GM10248 (cell line): ENCODE results near the gene ANKMY1.

Source experiments
- CTCF ChIA-PET: fragments of 300-600 bp; sonication (Branson Sonifier 250); formaldehyde crosslinking; extraction: SDS; loops from one replicate; lab custom pipeline; 2021; ENCODE audit warnings: antibody characterized with exemption; lab: Yijun Ruan, JAX
- POLR2A ChIA-PET: fragments of 350-650 bp; sonication (Branson Sonifier 250); formaldehyde crosslinking; extraction: SDS; loops from one replicate; lab custom pipeline; 2020; ENCODE audit warnings: antibody characterized with exemption; lab: Yijun Ruan, JAX
- DNase-seq: peaks from one replicate; pipeline ENCODE4 v3.0.0; 2012; ENCODE audit errors: extremely low spot score
- CTCF ChIP-seq: IDR thresholded peaks from 2 replicates; pipeline ENCODE4 v1.5.1; 2012; ENCODE audit warnings: mild to moderate bottlenecking, low read depth; ENCODE audit errors: extremely low read depth, missing control alignments, control extremely low read depth

Gene ANKMY1

GRCh38 chr2:240581811-240582210 lies 24.0 kb upstream of the ANKMY1 start:
- no peak for DNase-seq
- ChIA-PET CTCF (interaction anchor here (8.6 kb wide), 1 partner anchor 18 kb away, joined by 167 read pairs; no protein-coding TSS in a partner anchor), POLR2A (no interaction called here)
- no peak for TF ChIP-seq CTCF

- ChIA-PET CTCF (interaction anchor here (0.8 to 6.6 kb wide), 6 partner anchors 9 to 66 kb away, joined by 3 to 86 read pairs (median 8); partner anchors contain the start of gene RNPEPL1), POLR2A (no interaction called here)
- peak; percentile 76 for DNase-seq
- peak; percentile 34 for TF ChIP-seq CTCF
Observed at GRCh38 chr2:240579771-240580614, 22.2 kb upstream of the ANKMY1 start.

- no peak for TF ChIP-seq CTCF
- POLR2A ChIA-PET, result no interaction called here
- no peak for DNase-seq
- CTCF ChIA-PET, result interaction anchor here (0.8 to 6.6 kb wide), 6 partner anchors 8 to 65 kb away, joined by 3 to 86 read pairs (median 8); partner anchors contain the start of gene RNPEPL1
Observed at GRCh38 chr2:240579071-240579762, 21.4 kb upstream of the ANKMY1 start.

DNA sequence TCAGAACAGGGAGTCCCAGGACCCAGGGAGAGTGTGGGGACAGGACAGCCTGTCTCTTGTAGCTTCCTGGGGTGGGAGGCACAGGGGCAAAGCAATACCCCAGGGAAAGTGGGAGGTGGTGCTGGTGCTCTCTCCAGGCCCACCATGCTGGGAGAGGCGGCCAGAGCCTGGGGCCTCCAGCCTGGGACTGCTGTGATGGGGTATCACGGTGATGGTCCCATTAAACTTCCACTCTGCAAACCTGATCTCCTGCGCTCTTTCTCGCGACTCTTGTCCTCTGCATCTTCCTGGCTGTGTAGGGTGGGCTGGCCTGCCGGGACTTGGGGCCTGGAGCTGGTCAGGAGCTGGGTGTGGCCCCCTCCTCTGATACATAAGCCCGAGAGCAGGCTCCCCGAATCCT lies 20.7 kb upstream of the ANKMY1 start:
- TF ChIP-seq CTCF, result no peak
- ChIA-PET CTCF (interaction anchor here (0.9 to 6.6 kb wide), 3 partner anchors 10 to 43 kb away, joined by 3 to 86 read pairs (median 17); partner anchors contain the start of gene RNPEPL1), POLR2A (no interaction called here)
- DNase-seq, result no peak

DNA sequence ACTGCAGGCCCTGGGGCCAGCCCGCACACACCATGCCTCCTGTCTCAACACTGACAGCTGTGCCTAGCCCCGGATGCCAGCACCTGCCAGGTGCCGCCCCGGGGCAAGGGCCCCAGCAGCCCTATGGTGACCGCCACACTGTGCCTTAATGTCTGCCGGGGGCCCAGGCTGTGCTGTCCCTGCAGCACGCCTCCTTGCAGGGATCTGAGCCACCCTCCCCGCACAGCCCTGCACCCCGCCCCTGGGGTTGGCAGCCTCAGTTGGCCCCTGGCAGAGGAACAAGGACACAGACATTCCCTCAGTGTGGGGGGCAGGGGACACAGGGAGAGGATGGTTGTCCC lies 20.3 kb upstream of the ANKMY1 start:
- no peak for DNase-seq
- CTCF ChIA-PET, result interaction anchor here (0.9 to 6.6 kb wide), 3 partner anchors 9 to 44 kb away, joined by 3 to 86 read pairs (median 17); partner anchors contain the start of gene RNPEPL1
- POLR2A ChIA-PET, result no interaction called here
- no peak for TF ChIP-seq CTCF
